Activated T-cell treated with anti-CD3 and anti-CD28 coated beads for 48 hours (primary cell): Measurements from ENCODE around the gene PIPOX.

Experiments used
- DNase-seq: peaks from one replicate; pipeline ENCODE4 v3.0.0-alpha.2; 2020; ENCODE audit warnings: low read depth

Gene PIPOX

DNA sequence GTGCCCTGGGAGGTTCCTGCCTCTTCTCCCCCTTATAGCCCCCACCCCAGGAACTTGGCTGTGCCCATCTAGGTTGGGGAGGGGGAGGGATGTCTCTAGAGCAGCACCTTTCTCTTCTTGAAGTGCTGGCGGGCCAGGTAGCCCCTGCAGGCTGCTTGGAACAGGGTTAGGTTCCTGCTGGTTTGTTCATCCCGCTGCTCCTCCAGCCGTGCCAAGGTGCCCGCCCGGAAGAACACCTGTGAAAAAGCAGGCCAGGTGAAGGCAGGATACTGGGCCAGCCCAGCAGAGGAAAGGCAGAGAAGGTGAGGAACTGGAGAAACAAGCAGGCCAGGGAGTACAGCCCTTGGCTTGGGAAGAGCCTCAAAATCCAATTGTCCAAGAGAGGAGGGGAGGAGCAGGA, 56.6 kb downstream of the PIPOX start:
- DNase-seq, result no peak

DNA sequence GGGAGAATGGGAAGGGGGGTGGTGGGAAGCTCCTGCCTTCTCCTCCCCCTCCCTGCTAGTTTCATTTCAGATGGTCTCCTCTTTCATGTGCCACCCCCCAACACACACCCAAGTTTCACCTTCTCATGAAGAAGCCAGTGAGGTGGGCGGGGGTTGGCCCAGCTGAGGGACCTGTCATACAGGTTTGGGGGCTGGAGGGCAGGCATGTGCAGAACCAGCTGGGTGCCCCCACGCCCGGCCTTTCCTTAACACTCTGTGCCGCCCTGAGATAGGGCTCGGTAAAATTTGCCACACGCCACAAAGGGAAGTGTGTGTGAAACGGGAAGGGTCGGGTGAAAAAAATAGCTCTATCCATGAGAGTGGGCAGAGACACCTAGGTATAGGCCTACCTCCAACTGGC, 57.4 kb downstream of the PIPOX start:
- no peak for DNase-seq

DNA sequence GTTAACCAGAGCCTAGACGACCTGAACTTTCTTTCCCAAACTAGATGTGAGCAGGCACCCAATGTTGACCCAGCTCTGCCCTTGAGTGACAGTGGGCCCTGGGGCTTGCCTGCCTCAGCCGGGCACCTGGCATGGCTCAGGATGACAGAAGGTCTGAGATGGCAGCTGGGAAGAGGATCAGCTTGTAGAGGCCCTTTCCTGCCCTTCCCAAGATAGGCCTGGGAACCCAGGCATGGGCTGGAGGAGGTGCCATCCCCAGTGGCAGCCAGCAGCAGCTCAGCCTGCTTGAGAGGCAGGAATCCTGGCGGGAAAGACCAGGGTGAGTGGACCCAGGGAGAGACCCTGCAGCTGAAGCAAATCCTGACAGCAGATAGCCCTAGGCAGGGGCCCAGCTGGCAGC, 59.1 kb downstream of the PIPOX start:
- DNase-seq, result no peak

DNA sequence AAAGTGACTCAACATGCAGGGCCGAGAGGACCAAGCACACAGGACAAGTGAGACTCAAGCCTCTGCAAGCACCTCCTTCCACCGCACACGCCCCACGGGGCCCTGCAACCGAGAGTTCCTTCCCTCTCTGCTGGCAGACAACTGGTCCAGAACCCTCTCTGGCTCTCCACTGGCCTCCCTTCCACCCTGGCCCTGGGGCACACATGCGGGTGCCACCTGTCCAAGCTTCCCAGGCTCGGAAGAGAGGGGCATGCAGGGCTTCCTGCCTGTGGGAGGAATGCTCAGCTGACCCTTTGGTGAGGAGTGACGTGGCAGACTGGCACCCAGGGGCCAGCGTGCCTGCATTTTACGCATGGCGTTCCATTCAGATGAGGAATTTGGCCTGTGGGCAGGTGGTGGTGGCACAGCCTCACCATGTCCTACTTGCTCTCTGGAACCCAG, 59.8 kb downstream of the PIPOX start:
- no peak for DNase-seq

DNA sequence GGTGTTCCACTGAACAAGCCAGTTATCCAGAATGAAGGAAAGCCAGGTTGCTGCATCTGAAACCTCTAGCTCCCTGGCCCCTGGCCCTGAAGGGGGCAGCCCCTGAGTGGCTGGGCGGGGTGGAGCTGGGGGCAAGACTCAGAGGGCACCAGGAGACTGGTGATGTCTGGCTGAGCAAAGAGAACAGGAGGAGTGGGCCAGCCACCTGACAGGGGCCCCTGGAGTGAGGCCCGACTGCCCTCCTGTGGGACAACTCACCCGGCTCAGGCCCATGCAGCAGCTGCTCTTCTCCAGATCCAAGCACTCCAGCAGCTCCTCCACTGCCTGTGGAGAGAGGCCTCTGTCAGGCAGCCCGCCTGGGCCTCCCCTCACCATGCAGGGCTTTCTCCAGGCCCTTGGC, 60.4 kb downstream of the PIPOX start:
- DNase-seq, result no peak
